Dedifferentiated amniotic fluid mesenchymal stem cell (primary cell): ENCODE data around the gene RGS9.

Experiments used
- DNase-seq: peaks from one replicate; pipeline ENCODE4 v3.0.0-alpha.2; 2016; ENCODE audit errors: extremely low spot score

The RGS9 gene

DNA sequence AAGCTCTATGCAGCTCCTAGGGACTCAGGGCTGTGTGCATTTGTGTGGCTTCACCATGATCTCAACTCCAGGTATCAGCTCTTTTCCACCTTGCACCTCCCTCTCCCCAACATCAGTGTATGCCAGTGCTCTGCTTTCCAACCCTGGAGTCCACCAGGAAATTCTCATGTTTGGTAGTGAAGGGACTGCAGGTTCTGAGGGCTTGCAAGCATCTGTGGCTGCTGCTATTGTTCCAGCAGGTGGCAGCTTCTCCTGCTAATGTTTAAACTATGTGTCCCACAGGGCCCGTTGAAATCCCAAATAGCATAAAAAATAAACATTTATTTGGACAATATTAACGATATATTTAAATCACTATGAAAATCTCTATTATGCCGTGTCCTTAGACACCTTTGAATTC lies 82.0 kb downstream of the RGS9 start:
- no peak for DNase-seq

DNA sequence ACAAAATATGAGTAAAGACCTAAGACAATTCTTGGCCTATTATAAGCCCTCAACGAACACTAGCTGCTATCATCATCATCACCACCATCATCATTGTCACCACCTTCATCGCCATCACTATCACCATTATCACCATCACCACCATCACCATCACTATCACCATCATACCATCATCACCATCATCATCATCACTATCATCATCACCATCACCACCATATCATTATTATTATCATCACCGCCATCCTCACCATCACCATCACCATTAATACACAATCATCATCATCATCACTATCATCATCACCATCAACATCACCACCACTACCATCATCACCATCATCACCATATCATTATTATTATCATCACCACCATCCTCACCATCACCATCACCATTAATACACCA lies 82.5 kb downstream of the RGS9 start:
- no peak for DNase-seq

DNA sequence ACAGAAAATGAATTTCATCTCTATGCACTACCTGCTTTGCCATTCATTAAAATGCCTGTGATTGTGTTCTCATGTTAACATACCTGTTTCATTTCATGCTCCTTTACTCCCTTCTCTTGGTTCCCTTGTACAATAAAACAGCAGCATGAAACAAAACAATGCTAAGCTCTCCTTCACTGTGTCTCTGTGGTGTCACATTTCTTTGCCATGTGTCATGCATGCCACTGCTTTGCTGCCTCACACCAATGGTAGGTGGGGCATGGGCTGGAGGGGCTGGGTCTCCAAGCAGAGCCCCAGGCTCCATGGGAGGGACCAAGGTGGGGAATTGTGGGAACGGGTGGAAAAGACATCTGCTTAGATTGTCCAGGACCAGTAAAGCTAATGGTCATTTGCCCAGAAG lies 83.6 kb downstream of the RGS9 start:
- no peak for DNase-seq

DNA sequence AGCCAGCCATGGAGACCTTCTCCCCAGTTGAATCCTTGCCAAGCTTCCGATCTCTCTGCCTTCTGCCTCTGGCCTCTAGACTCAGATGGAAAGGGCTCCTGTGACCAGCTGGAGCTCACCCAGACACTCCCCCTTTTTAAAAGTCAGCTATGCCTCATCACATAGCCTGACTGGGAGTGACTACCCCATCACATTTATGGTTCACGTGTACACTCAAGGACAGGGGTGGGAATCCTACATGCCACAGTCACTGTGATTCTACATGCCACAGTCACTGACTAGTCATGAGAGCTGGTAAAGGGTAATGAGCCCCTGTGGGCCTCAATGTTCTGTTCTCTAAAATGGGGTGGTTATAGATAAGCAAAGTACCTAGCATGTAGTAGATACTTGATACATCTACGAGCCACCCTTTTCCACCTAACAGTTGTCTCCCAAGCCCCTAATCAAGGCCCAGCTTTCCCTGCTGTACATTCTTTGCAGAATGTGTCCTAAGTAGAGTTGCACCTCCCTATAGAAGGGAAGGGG lies 85.1 kb downstream of the RGS9 start:
- DNase-seq: no peak

DNA sequence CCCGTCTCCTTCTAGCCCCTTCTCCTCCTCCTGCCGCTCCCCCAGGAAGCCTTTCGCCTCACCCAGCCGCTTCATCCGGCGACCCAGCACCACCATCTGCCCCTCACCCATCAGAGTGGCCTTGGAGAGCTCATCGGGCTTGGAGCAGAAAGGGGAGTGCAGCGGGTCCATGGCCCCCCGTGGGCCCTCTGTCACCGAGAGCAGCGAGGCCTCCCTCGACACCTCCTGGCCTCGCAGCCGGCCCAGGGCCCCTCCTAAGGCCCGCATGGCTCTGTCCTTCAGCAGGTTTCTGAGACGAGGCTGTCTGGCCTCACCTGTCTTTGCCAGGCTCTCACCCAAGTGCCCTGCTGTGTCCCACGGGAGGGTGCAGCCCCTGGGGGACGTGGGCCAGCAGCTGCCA lies 87.9 kb downstream of the RGS9 start:
- no peak for DNase-seq

DNA sequence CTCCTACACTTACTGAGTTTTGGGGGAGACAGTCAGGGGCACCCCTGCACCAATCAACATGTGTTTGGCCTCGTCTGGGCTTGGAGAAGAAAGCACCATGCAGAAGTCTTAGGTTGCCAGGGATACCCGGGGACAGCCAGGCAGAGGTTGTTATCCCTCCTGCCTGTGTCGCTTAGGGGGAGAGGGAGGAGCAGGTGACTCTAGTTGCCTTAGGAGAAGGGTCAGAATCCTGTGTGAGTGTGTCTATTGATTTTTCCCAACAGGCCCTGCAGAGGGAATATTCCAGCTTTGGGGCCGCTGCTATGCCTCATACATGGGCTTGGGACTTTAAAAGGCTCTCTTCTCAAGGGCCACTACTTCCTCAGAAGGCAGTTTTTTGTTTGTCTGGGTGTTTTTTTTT lies 89.1 kb downstream of the RGS9 start:
- no peak for DNase-seq

DNA sequence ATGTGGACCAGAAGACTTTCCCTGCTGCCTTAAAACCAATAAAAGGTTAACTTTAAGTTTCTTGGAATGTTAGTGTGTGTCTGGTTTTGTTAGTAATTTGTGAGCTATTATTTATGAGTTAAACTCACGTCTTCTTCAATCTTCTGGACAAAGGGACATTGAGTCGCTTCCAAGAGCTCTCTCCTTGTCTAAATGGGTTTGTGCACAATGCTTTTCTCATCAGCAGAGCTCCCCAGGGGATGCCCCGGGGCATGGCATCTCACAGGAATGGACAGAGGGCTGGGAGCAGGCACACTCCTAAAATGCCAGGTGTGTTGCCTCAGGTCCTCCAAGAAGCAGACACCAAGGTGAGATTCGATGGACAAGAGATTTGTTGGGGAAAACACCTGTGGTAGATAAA lies 90.5 kb downstream of the RGS9 start:
- no peak for DNase-seq

DNA sequence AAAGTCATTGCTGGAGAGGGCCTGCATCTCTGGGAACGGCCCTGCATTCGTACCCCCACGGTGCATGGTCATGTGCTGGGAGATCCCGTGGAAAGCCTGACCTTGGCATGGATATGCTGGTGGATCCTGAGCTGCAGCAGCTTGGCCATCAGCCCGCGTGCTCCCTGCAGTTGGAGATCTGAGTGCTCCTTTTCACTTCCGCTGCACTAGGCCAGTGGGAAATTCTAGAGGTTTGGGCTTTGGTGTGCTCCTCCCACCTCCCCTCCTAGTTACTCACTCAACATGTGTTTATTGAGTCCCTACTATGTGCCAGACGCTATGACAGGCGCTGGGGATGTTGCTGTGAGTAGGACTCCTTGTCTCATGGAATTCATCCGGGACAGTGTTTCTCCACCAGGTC lies 91.1 kb downstream of the RGS9 start:
- DNase-seq: no peak

DNA sequence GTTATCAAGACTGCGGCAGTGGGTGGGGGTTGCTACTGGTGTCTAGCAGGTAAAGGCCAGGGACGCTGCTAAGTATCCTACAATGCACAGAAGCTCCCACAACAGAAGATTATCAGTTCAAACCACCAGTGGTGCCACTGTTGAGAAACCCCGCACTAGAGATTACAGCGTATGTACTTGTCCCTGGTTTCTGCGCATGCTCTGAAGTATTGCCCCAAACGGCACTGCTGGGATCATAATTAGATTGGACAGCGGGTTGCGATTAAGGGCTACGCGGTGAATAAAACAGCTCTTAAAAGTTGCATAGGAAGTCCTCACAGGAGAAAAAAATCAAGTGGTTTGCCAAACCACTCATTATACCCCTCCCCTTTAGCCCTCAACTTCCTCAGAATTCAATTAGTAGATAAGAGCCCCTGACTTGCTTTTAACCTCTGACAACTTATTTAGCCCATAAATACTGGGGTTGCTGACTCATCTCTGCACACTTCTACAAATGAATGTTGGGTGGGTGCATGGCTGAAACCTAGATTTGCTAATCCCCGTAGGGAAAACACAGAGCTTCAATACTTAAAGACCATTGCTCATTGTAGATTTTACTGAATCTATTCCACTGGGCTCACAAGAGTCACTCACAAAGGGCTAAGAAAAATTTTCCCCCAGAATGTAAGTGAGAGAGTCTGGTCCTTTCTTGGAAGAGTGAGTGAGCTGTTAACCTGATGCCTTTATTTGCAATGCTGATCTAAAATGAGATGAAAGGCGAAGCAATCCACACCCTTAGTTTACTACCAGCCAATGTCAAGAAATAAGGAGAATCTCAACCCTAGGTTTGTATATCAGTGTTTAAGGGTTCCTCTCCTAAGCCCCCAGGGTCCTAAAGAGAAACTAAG lies 91.8 kb downstream of the RGS9 start:
- no peak for DNase-seq

DNA sequence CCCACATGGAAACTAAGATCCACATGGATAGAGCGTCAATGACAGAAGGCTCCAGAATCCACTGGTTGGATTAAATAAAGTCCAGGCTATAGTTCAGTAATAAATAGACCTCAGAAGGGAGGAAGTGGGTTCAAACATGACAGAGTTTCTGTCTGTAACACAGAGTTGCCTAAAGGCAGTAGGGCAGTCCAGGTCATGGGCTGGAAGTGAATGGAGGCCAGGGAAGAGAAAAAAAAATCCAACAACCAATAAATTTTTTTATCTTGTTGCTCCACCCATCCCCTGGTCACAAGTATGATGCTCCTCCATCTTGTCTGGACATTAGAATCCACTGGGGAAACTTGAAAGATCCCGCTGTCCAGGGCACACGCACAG lies 92.4 kb downstream of the RGS9 start:
- DNase-seq: no peak

DNA sequence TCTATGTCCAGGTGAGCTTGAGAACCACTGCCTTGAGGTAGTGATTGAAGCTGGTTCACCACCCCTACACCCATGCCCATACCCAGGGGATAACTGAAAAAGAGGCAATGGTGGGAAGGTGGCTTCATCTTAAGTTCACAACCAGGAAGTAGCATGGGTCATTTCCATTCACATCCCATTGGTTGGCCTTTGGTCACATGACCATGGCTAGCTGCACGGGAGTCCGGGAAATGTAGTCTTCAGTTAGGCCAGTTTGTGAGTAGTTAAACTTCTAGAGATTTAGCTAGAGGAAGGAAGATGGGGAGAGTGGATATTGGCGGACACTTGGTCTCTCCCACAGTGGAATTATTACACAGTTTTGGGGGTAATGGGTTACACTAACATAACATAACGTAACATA lies 92.9 kb downstream of the RGS9 start:
- DNase-seq: no peak

DNA sequence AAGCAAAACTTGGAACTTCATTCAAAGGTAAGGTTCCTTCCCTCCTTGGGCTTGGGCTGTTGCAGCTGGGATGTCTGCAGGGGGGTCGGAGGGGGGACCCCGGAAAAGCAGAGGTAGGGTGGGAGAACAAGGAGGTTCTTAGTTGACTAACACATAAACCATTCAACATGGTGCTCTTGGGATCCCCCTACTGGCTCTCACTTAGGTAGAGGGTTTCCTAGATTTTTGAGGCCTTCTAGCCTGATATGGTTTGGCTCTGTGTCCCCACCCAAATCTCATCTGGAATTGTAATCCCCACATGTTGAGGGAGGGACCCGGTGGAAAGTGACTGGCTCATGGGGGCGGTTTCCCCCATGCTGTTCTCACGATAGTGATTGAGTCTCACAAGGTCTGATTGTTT lies 93.9 kb downstream of the RGS9 start:
- no peak for DNase-seq

DNA sequence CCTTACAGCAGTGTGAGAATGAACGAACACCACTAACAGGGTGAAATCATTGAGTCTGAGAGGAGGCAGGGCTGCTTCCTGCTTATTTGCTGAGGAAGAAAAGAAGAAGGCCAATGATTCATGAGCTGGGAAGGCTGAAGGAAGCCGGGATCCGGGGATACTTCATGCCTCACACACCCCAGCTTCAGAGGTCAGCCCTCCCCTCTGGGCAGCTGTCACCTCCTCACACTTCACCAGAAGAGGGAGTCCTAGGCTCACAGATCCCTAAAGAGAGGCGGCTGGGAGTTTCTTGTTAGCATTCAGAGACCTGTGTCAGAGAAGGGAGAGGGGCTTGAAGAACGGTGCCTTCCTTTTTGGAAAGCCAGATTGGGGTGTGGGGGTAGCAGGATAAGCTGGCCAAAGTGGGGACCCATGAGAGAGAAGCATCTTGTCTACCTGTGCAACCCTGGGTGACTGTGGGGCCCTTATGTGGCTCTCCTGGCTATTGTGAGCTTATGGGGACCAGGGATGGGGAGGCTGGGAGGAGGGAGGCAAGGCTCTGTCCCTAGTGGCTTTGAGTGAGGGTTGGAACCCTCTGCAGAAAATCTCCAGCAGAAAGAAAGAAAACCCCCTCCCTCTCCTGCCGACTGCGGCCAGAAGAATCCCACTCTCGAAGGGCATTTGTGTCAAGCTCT lies 94.6 kb downstream of the RGS9 start:
- DNase-seq: peak; percentile 89

DNA sequence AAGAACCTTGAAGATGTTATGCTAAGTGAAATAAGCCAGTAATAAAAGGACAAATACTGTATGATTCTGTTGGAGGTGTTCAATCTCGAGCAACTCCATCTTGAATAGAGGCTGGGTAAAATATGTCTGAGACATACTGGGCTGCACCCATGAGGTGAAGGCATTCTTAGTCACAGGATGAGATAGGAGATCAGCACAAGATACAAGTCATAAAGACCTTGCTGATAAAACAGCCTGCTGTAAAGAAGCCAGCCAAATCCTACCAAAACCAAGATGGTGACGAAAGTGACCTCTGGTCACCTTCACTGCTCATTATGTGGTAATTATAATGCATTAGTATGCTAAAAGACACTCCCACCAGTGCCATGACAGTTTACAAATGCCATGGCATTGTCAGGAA lies 98.1 kb downstream of the RGS9 start:
- no peak for DNase-seq

DNA sequence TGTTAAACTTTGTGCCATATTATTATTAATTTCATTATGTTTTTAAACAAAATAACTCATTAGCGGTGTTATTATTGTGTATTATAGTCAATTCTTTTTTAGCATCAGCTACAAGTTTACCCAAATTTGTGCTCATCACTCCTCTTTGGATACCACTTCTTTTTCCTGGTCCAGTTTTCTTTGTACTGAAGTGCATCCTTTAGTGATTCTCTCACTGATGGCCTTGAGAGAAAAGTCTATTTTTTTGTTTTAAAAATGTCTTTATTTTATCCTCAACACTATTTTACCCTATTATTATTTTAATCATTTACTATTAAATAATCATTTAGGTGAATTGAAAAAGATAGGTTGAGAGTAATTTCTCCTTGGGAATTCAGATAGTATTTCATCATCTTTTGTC lies 99.2 kb downstream of the RGS9 start:
- no peak for DNase-seq

DNA sequence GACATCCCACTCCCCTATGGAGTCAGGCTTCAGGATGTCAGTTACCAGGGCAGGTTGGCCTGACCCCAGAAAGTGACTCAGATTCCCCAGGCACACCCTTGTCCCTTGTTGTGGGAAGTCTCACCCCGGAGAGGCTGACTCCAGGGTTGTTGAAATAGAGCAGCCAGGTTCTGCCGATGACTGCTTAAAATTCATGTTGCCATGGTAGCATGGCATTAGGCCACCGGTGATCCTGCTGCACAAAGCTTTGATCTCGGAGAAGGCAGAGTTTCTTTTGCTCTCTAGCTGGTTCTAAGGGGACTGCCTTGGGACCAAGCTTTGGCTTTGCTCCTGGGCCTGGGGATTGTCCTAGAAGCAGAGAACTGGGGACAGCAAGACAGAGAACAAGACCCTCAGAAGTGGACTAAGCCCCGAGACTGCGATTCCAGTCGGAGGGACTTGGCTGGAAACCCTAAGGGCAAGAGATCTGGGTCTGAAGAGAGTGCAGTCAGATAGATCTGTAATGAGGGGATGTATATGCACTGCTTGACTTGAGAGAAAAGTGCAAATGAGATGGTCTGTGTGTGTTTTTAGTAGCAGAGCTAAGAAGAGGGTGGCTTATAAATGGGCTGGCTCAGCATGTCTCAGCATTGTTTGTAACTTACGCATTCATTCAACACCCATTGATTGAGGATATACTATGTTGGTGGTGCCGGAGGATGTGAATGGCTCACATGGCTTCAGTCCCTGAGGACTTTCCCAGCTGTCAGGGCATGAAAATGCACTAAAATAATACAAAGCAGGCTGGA lies 106.9 kb downstream of the RGS9 start:
- no peak for DNase-seq

DNA sequence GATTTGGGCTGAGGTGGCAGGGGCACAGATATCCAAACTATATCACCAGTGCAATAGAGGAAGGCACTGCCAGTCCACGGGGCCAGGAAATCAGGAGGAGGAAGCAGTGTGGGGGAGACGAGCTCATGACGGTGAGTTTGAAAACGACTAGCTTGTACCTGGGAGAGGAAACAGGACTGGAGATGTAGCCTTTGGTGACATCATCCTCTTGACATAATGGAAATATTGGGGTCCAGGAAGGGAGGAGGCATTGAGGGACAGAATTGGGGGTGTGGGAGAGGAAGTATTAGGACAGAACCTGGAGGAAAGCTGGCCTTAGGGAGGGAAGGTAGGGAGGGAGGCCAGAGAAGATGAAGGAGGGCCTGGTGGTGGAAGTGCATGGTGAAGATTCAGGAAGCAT lies 109.1 kb downstream of the RGS9 start:
- DNase-seq: no peak

DNA sequence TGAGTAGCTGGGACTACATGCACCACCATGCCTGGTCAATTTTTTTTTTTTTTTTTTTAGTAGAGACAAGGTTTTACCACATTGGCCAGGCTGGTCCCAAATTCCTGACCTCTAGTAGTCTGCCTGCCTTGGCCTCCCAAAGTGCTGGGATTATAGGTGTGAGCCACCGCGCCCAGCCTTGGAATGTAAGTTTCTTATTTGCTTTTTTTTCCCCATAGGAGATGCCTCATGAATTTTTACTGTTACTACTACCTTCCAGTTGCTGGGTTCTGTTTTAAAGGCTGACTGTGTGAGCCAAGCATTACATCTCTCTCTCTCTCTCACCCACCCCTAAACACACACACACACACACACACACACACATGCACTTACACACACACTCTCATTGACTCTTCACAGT lies 112.6 kb downstream of the RGS9 start:
- no peak for DNase-seq

DNA sequence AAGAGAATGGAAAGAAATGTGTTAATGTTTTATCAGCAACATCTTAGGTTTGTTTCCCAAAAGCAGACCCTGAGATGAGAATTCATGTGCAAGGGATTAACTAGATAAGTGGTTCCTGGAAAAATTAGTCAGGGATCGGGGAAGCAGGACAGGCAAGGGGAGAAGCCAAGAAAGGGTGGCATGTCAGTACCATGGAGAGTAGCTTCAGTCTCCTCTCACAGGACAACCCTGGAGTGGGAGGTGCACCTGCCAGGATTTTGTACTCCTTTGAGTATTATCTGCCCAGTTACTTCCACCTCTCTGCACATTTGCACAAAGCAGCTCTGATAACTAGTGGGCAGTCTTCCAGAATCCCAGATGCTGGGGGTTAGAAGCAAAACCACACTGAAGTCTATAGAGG lies 117.0 kb downstream of the RGS9 start:
- DNase-seq: no peak

DNA sequence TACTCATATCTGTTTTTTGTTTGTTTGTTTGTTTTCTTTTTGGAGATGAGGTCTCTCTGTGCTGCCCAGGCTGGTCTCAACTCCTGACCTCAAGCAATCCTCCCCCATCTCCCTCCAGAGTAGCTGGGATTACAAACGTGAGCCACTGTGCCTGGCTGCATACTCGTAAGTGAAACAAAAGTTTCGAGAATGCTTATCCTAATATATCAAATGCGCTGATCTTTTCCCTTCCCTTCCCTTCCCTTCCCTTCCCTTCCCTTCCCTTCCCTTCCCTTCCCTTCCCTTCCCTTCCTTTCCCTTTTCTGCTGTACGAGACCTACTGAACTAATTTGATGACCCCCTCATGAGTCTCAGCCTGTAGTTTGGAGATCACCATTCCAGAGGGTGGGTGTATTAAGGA lies 122.1 kb downstream of the RGS9 start:
- no peak for DNase-seq

DNA sequence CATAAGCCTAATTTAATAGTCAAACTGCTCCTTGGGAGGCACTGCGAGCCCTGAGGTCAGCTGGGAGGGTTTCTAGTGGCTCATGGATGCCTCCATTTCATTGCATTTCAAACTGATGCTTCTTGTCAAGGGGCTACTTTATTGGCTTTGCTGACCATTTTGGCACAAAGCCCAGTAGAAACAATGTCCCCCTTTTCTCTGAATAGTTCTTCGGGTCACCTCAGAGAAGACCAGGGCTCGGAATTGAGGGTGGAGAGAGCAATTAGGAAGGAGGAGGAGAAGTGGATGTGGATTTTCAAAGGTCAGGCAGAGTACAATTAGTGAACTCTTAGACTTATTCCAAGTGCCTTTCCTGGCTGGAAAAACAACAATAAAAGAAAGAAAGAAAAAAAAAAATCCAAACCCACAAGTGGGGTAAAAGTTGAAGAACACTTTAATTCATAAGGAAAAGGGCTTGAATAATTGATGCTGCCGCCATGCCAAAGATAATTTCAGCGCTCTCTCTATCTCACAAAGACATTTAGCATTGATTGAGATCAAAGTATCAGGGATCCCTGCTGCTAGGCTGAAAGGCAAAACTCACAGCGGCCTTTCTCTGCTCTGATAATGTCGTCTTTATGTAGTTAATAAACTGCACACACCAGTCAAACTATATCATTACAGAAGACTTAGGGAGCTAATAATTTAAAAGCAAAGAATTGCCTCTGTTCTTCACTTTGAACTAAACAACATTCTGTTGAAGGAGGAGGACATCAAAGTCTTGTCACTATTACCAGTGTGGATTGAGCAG lies 122.7 kb downstream of the RGS9 start:
- no peak for DNase-seq

DNA sequence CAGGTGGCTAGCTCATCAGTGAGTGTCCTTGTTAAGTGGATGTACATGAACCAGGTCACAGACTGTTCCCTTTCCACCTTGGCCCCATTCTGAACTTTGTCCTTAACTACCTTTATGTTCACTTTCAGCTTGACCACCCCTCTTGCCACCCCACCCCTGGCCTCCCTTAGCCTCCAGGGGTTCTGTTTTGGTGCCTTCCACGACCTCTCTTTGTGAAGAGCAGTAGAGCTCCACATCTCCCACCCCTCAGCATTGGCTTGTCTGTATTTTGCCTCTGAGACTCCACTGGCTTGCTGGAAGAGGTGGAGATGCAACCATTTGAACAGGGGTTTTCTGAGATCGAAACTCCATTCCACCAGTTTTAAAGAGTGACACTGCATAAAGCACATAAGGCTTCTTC lies 123.5 kb downstream of the RGS9 start:
- DNase-seq: no peak
